Measurements from ENCODE around the gene CEPT1.

Gene CEPT1

GRCh38 chr1:111193712-111194480 is 53.9 kb downstream of the CEPT1 start:
- peak; percentile 10 for DNase-seq

- no peak for DNase-seq
Measured at GRCh38 chr1:111195002-111195684, 55.1 kb downstream of the CEPT1 start.

GRCh38 chr1:111196213-111196612 is 56.2 kb downstream of the CEPT1 start:
- DNase-seq = no peak

GRCh38 chr1:111197598-111198284 is 57.7 kb downstream of the CEPT1 start:
- no peak for DNase-seq

- DNase-seq = no peak
Measured at GRCh38 chr1:111198836-111199235, 58.8 kb downstream of the CEPT1 start.

GRCh38 chr1:111199329-111199728 is 59.3 kb downstream of the CEPT1 start:
- no peak for DNase-seq

- DNase-seq = no peak
Measured at GRCh38 chr1:111199881-111200801, 60.1 kb downstream of the CEPT1 start, which contains the start of gene DENND2D. Gene DENND2D, minus strand, starts transcription at chr1:111200646. Its CDS starts 187 bp downstream, at chr1:111200459.

- DNase-seq = no peak
Measured at GRCh38 chr1:111200802-111201161, 60.8 kb downstream of the CEPT1 start.

GRCh38 chr1:111201275-111202090 is 61.5 kb downstream of the CEPT1 start:
- no peak for DNase-seq

GRCh38 chr1:111202366-111202706 is 62.3 kb downstream of the CEPT1 start:
- no peak for DNase-seq

- no peak for DNase-seq
Measured at GRCh38 chr1:111202707-111203623, 62.9 kb downstream of the CEPT1 start.

GRCh38 chr1:111203681-111204200 is 63.7 kb downstream of the CEPT1 start:
- DNase-seq = peak; percentile 44

GRCh38 chr1:111204201-111204982 is 64.4 kb downstream of the CEPT1 start:
- no peak for DNase-seq

GRCh38 chr1:111204983-111205713 is 65.1 kb downstream of the CEPT1 start:
- no peak for DNase-seq

- DNase-seq = no peak
Measured at GRCh38 chr1:111205714-111206050, 65.7 kb downstream of the CEPT1 start.

GRCh38 chr1:111208921-111209320 is 68.9 kb downstream of the CEPT1 start:
- DNase-seq = no peak

- DNase-seq = no peak
Measured at GRCh38 chr1:111209622-111210021, 69.6 kb downstream of the CEPT1 start.

- DNase-seq = no peak
Measured at GRCh38 chr1:111211921-111212320, 71.9 kb downstream of the CEPT1 start.
